Measurements from ENCODE around the gene MSLN.

The MSLN gene

GRCh38 chr16:799111-799947, 38.8 kb downstream of the MSLN start:
- no peak for DNase-seq (ENCODE audit: low read depth)
- TF ChIP-seq CTCF (IDR thresholded peaks at IDR 0.05; ENCODE audit: insufficient read depth, low read depth, low read length, missing control alignments) = no peak
- no peak overlapping the region for H3K4me3 ChIP-seq (ENCODE audit: low read length)

- TF ChIP-seq CTCF (IDR thresholded peaks at IDR 0.05; ENCODE audit: insufficient read depth, low read depth, low read length, missing control alignments) = no peak
- H3K4me3 ChIP-seq (ENCODE audit: low read length) = no peak within 1 kb of the TSS
- DNase-seq (ENCODE audit: low read depth) = no peak
Observed at GRCh38 chr16:799948-800833, 39.7 kb downstream of the MSLN start, which contains the start of gene GNG13. GNG13 (minus strand) TSS chr16:800734; CDS start chr16:799077, 1,657 bp downstream.

- no peak overlapping the region for H3K4me3 ChIP-seq (ENCODE audit: low read length)
- no peak for TF ChIP-seq CTCF (IDR thresholded peaks at IDR 0.05; ENCODE audit: insufficient read depth, low read depth, low read length, missing control alignments)
- DNase-seq (ENCODE audit: low read depth) = no peak
Observed at GRCh38 chr16:800834-801511, 40.4 kb downstream of the MSLN start.

GRCh38 chr16:801584-802363, 41.2 kb downstream of the MSLN start:
- TF ChIP-seq CTCF (IDR thresholded peaks at IDR 0.05; ENCODE audit: insufficient read depth, low read depth, low read length, missing control alignments) = no peak
- DNase-seq (ENCODE audit: low read depth) = no peak
- no peak overlapping the region for H3K4me3 ChIP-seq (ENCODE audit: low read length)

- no peak for DNase-seq (ENCODE audit: low read depth)
- no peak for TF ChIP-seq CTCF (IDR thresholded peaks at IDR 0.05; ENCODE audit: insufficient read depth, low read depth, low read length, missing control alignments)
- H3K4me3 ChIP-seq (ENCODE audit: low read length) = no peak overlapping the region
Observed at GRCh38 chr16:802461-802860, 41.9 kb downstream of the MSLN start.
